ENCODE data around the gene CPTP. TPM values are rescaled to one million over a fixed set of nuclear protein-coding genes. Genes with fewer than 3 reads are reported as not detected.

Gene CPTP
- total and polyA plus RNA-seq, 2 of the 13 experiments (the other 11 are each of a cell fraction or from before 2014, with no cell fraction given), result 5.5 to 9.3 TPM

GRCh38 chr1:1334835-1335234, 10.2 kb downstream of the CPTP start (continued):
- no peak for TF ChIP-seq ZNF800 (CRISPR knock-in tag; IDR thresholded peaks at IDR 0.05)
- TF ChIP-seq EEA1 (CRISPR knock-in tag; IDR thresholded peaks at IDR 0.05; ENCODE audit: borderline replicate concordance), result peak; percentile 85; the same call in 1 of the 2 replicates
- peak; percentile 65; the same call in 1 of the 2 replicates for TF ChIP-seq SMAD3 (CRISPR knock-in tag; IDR thresholded peaks at IDR 0.05)
- TF ChIP-seq HES4 (CRISPR knock-in tag; IDR thresholded peaks at IDR 0.05; ENCODE audit: borderline replicate concordance), result peak; percentile 87
- TF ChIP-seq MED13 (CRISPR knock-in tag; IDR thresholded peaks at IDR 0.05), result peak; percentile 72
- TF ChIP-seq SSRP1 (CRISPR knock-in tag; IDR thresholded peaks at IDR 0.05), result no peak
- 0 out of 2 replicates have a peak, but pooled peaks have one; percentile 48 for TF ChIP-seq ZGPAT (CRISPR knock-in tag; IDR thresholded peaks at IDR 0.05)
- no peak for TF ChIP-seq KDM1A (CRISPR knock-in tag; IDR thresholded peaks at IDR 0.05)
- peak; percentile 47; the same call in 1 of the 2 replicates for TF ChIP-seq ZBTB43 (CRISPR knock-in tag; conservative IDR thresholded peaks at IDR 0.05)
- TF ChIP-seq ZNF563 (CRISPR knock-in tag; IDR thresholded peaks at IDR 0.05), result peak; percentile 74
- no peak for TF ChIP-seq FOXK2 (IDR thresholded peaks at IDR 0.05)
- no peak for TF ChIP-seq PRDM4 (CRISPR knock-in tag; IDR thresholded peaks at IDR 0.05; ENCODE audit: borderline replicate concordance)
- no peak for TF ChIP-seq KMT2B (CRISPR knock-in tag; IDR thresholded peaks at IDR 0.05)
- no peak for TF ChIP-seq MBNL3 (CRISPR knock-in tag; conservative IDR thresholded peaks at IDR 0.05)
- no peak for TF ChIP-seq ZNF30 (CRISPR knock-in tag; IDR thresholded peaks at IDR 0.05)
- TF ChIP-seq PHB2 (IDR thresholded peaks at IDR 0.05; ENCODE audit: partially characterized antibody), result no peak
- no peak for TF ChIP-seq SNRNP70 (IDR thresholded peaks at IDR 0.05; ENCODE audit: low read depth, low read length)
- no peak for TF ChIP-seq ZNF839 (CRISPR knock-in tag; IDR thresholded peaks at IDR 0.05; ENCODE audit: borderline replicate concordance)
- TF ChIP-seq ZSCAN21 (CRISPR knock-in tag; IDR thresholded peaks at IDR 0.05; ENCODE audit: borderline replicate concordance), result peak; percentile 81; the same call in 1 of the 2 replicates
- TF ChIP-seq ZNF597 (CRISPR knock-in tag; IDR thresholded peaks at IDR 0.05), result no peak
- 0 out of 2 replicates have a peak, but pooled peaks have one; percentile 32 for TF ChIP-seq ZNF724P (CRISPR knock-in tag; IDR thresholded peaks at IDR 0.05; ENCODE audit: borderline replicate concordance)
- TF ChIP-seq HNF4A (CRISPR knock-in tag; IDR thresholded peaks at IDR 0.05), result no peak
- TF ChIP-seq ZNF589 (CRISPR knock-in tag; conservative IDR thresholded peaks at IDR 0.05), result peak; percentile 69; the same call in 1 of the 2 replicates
- TF ChIP-seq CENPX (CRISPR knock-in tag; IDR thresholded peaks at IDR 0.05), result no peak
